Left lung (tissue), 10 donors: ENCODE results near the gene CLRN3. TPM values are rescaled to one million over a fixed set of nuclear protein-coding genes. Genes with fewer than 3 reads are reported as not detected.

Experiments
- ATAC-seq: fragments of 200-7000 bp; cut with Tn5 transposase; one replicate; pipeline ENCODE4 v1.9.1; 2020; ENCODE audit warnings: moderate library complexity
- DNase-seq, 4 donors: peaks; one replicate each; pipeline ENCODE4 v3.0.0-alpha.2; 2013 to 2020
- H3K27ac ChIP-seq, 2 donors: fragments of 200-600 bp; sonication (generic) in 1 of 2; one replicate each; pipeline versions ENCODE4 v1.5.0 to v1.8.0; 2020 to 2021
- H3K27me3 ChIP-seq, 2 donors: fragments of 200-600 bp; sonication (generic) in 1 of 2; one replicate each; pipeline versions ENCODE4 v1.5.0 to v1.8.0; 2020 to 2021
- H3K36me3 ChIP-seq, 2 donors: fragments of 200-600 bp; sonication (generic) in 1 of 2; one replicate each; pipeline versions ENCODE4 v1.5.0 to v1.8.0; 2020 to 2021
- H3K4me1 ChIP-seq, 2 donors: fragments of 200-600 bp; one replicate each; pipeline ENCODE4 v1.8.0; 2021
- H3K4me3 ChIP-seq, 2 donors: fragments of 200-600 bp; sonication (generic) in 1 of 2; one replicate each; pipeline versions ENCODE4 v1.5.0 to v1.8.0; 2020 to 2021; ENCODE audit warnings: mild to moderate bottlenecking in 1 of 2
- H3K9me3 ChIP-seq, 2 donors: fragments of 200-600 bp; sonication (generic) in 1 of 2; one replicate each; pipeline versions ENCODE4 v1.5.0 to v1.8.0; 2020 to 2021
- intact Hi-C, 2 donors: fragments of 100-400 bp; cut with DNase I; formaldehyde crosslinking; loops; one replicate each; pipeline versions ENCODE4 v1.11.2 to v1.14.2; 2022
- polyA plus RNA-seq, 6 donors: library from polyadenylated mRNA; unstranded; fragments of 120-200 nt; gene quantifications; one replicate each; pipeline ENCODE4 v1.2.1, GENCODE V29; 2013; ENCODE audit not compliant: insufficient read length in 6 of 6
- total RNA-seq, 2 donors: library from RNA; stranded (reverse); fragmentation: NEBNext Ultra II Directional; extraction: Animal tissue kit (Norgen Biotek cat#: 25700); gene quantifications; one replicate each; pipeline ENCODE4 v1.2.1, GENCODE V29; 2021
- TF ChIP-seq, protein P1 (sequence below), 2 donors: fragments of 200-600 bp; sonication (generic) in 1 of 2; IDR thresholded peaks; one replicate each; pipeline versions ENCODE4 v1.5.0 to v1.8.0; 2021; ENCODE audit warnings: antibody characterized with exemption in 2 of 2
- donor health status: DM: no; HTN: yes; CAD: no.
- donor health status: DM: no; HTN: no; CAD: no.

CLRN3 gene
- total and polyA plus RNA-seq, 8 donors = 0.13 to 0.27 TPM; not detected in 6

- DNase-seq (no peak), ATAC-seq (no peak)
- Histone ChIP-seq H3K9me3 (no peaks in the 10 kb centered on the region), H3K27me3 (peaks cover 0 to 14% of the 10 kb centered on the region in 2 donors), H3K27ac (no peak overlapping the region), H3K4me1 (no peaks in the 10 kb centered on the region), H3K4me3 (no peak overlapping the region), H3K36me3 (no peaks in the 10 kb centered on the region)
- TF ChIP-seq, protein P1, sequence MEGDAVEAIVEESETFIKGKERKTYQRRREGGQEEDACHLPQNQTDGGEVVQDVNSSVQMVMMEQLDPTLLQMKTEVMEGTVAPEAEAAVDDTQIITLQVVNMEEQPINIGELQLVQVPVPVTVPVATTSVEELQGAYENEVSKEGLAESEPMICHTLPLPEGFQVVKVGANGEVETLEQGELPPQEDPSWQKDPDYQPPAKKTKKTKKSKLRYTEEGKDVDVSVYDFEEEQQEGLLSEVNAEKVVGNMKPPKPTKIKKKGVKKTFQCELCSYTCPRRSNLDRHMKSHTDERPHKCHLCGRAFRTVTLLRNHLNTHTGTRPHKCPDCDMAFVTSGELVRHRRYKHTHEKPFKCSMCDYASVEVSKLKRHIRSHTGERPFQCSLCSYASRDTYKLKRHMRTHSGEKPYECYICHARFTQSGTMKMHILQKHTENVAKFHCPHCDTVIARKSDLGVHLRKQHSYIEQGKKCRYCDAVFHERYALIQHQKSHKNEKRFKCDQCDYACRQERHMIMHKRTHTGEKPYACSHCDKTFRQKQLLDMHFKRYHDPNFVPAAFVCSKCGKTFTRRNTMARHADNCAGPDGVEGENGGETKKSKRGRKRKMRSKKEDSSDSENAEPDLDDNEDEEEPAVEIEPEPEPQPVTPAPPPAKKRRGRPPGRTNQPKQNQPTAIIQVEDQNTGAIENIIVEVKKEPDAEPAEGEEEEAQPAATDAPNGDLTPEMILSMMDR (IDR thresholded peaks at IDR 0.05) = no peak
- intact Hi-C loops = loop anchor here in 1 of 2 donors (10.0 kb wide), 1 partner anchor 136 kb away; no protein-coding TSS in a partner anchor
These were observed 41.8 kb downstream of the CLRN3 start for GRCh38 chr10:127850944-127851343.

GRCh38 chr10:127849921-127850320 lies 42.8 kb downstream of the CLRN3 start:
- TF ChIP-seq, protein P1 (IDR thresholded peaks at IDR 0.05) = no peak
- Histone ChIP-seq H3K36me3 (no peaks in the 10 kb centered on the region), H3K4me1 (no peaks in the 10 kb centered on the region)

DNA sequence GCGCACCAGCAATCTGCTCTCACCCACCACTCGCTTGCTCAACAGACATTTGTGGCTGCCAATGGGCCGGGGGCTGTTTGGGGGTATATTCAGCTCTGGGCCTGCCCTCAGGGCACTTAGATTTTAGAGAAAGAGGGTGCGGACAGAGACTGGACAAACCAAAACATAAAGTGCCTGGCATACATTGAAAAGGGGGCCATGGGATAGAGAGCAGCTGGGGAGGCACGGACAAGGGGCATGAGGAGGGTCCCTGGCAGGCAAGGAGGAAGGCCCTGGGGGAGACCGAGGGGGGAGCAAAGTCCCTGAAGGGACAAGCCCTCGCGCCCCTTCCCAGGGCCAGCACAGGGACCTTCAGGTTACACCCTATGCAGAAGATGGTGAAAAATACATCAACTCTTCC lies 43.5 kb downstream of the CLRN3 start:
- intact Hi-C loops = no loop called here
- DNase-seq (no peak), ATAC-seq (no peak)
- no peak overlapping the region for H3K4me3 ChIP-seq
- no peak overlapping the region for H3K27ac ChIP-seq
- TF ChIP-seq, protein P1 (IDR thresholded peaks at IDR 0.05) = no peak
- H3K36me3 ChIP-seq = no peaks in the 10 kb centered on the region
- no peaks in the 10 kb centered on the region for H3K9me3 ChIP-seq
- H3K4me1 ChIP-seq = no peaks in the 10 kb centered on the region
- peaks cover 0 to 30% of the 10 kb centered on the region in 2 donors for H3K27me3 ChIP-seq

More at GRCh38 chr10:127849921-127850320, 42.8 kb downstream of the CLRN3 start:
- intact Hi-C loops = loop anchor here in 1 of 2 donors (10.0 kb wide), 1 partner anchor 135 kb away; no protein-coding TSS in a partner anchor
- no peak overlapping the region for H3K4me3 ChIP-seq
- no peaks in the 10 kb centered on the region for H3K9me3 ChIP-seq
- peaks cover 0 to 23% of the 10 kb centered on the region in 2 donors for H3K27me3 ChIP-seq
- no peak overlapping the region for H3K27ac ChIP-seq
- DNase-seq = no peak
- no peak for ATAC-seq

DNA sequence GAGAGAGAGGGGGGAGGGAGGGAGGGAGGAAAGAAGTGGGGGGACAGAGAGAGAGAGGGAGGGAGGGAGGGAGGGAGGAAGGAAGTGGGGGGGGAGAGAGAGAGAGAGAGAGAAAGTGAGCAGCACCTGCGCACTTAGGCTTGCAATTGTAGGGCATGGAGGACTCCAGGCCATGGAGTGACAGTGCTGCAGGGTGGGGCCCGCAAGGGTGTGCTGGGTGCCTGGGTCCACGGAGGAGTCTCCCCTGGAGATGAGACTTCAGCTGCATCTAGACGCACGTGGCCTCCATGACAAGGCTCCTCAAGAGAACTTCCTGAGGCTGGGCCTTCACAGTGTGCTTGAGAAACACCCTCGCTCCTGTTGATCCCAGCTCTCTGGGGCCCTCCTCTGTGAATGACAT lies 44.5 kb downstream of the CLRN3 start:
- Histone ChIP-seq H3K4me3 (no peak overlapping the region), H3K27ac (no peak overlapping the region), H3K27me3 (peaks cover 0 to 26% of the 10 kb centered on the region in 2 donors), H3K9me3 (no peaks in the 10 kb centered on the region), H3K36me3 (no peaks in the 10 kb centered on the region), H3K4me1 (no peaks in the 10 kb centered on the region)
- intact Hi-C loops = no loop called here
- TF ChIP-seq, protein P1 (IDR thresholded peaks at IDR 0.05) = no peak
- DNase-seq (no peak), ATAC-seq (no peak)

DNA sequence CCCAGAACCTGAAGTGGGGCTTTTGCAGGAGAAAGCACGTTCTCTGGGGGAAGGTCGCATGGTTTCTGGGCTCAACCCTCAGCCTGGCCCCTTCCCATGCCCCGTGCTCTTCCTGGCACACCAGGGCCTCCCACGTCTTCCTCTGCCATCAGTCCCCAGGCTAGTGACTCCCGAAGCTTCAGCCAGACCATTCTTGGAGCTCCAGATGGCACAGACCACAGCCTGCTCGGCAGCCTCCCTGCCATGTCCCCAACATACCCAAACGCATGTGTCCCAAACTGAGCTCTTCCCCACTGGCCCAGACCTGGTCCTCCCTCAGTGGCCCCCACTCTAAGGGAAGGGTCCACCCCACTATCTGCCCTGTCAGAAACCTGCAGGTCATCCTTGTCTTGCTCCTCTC lies 47.0 kb downstream of the CLRN3 start:
- TF ChIP-seq, protein P1 (IDR thresholded peaks at IDR 0.05) = no peak
- no peaks in the 10 kb centered on the region for H3K36me3 ChIP-seq
- peaks cover 0 to 25% of the 10 kb centered on the region in 2 donors for H3K27me3 ChIP-seq
- no peak overlapping the region for H3K27ac ChIP-seq
- no peaks in the 10 kb centered on the region for H3K9me3 ChIP-seq
- no peak overlapping the region for H3K4me3 ChIP-seq
- intact Hi-C loops = no loop called here
- no peaks in the 10 kb centered on the region for H3K4me1 ChIP-seq
- ATAC-seq (no peak), DNase-seq (no peak)
